DMS79 (cell line): ENCODE data around the gene DLG2.
"Not testable (repeated sequence)": the region's sequence is repeated elsewhere in the genome, so short reads cannot be mapped to it uniquely, and the experiment has no call there.

Experiments
- DNase-seq: peaks from one replicate; lab custom pipeline; 2025; lab: John Stamatoyannopoulos, UW

The DLG2 gene

GRCh38 chr11:84836371-84836770 lies 790.8 kb downstream of the DLG2 start:
- no peak for DNase-seq

- DNase-seq: no peak
These were observed 793.6 kb downstream of the DLG2 start for GRCh38 chr11:84833488-84834088.

- DNase-seq: no peak
These were observed 796.8 kb downstream of the DLG2 start for GRCh38 chr11:84830372-84830771.

- DNase-seq: no peak
These were observed 798.0 kb downstream of the DLG2 start for GRCh38 chr11:84829162-84829561.

GRCh38 chr11:84828616-84829015 lies 798.5 kb downstream of the DLG2 start:
- DNase-seq: no peak

GRCh38 chr11:84825106-84825660 lies 802.0 kb downstream of the DLG2 start:
- no peak for DNase-seq

GRCh38 chr11:84824624-84825023 lies 802.5 kb downstream of the DLG2 start:
- no peak for DNase-seq

- DNase-seq: no peak
These were observed 807.6 kb downstream of the DLG2 start for GRCh38 chr11:84819537-84819936.

- DNase-seq: no peak
These were observed 808.0 kb downstream of the DLG2 start for GRCh38 chr11:84819128-84819527.

- no peak for DNase-seq
These were observed 809.1 kb downstream of the DLG2 start for GRCh38 chr11:84817998-84818397.

- DNase-seq: no peak
These were observed 814.6 kb downstream of the DLG2 start for GRCh38 chr11:84812471-84812969.

GRCh38 chr11:84806354-84806753 lies 820.8 kb downstream of the DLG2 start:
- no peak for DNase-seq

- no peak for DNase-seq
These were observed 823.1 kb downstream of the DLG2 start for GRCh38 chr11:84804041-84804440.

- DNase-seq: no peak
These were observed 826.3 kb downstream of the DLG2 start for GRCh38 chr11:84800755-84801346.

GRCh38 chr11:84799112-84799511 lies 828.0 kb downstream of the DLG2 start:
- DNase-seq: no peak

- no peak for DNase-seq
These were observed 831.4 kb downstream of the DLG2 start for GRCh38 chr11:84795698-84796097.

- no peak for DNase-seq
These were observed 832.3 kb downstream of the DLG2 start for GRCh38 chr11:84794663-84795443.

GRCh38 chr11:84793318-84793717 lies 833.8 kb downstream of the DLG2 start:
- DNase-seq: no peak

- no peak for DNase-seq
These were observed 836.2 kb downstream of the DLG2 start for GRCh38 chr11:84790849-84791427.

GRCh38 chr11:84788220-84788619 lies 838.9 kb downstream of the DLG2 start:
- DNase-seq: no peak

- not testable (repeated sequence) for DNase-seq
These were observed 843.0 kb downstream of the DLG2 start for GRCh38 chr11:84784158-84784557.

- no peak for DNase-seq
These were observed 846.4 kb downstream of the DLG2 start for GRCh38 chr11:84780689-84781293.
